Sciatic nerve (tissue), 2 donors: ENCODE data around the gene TMEM196. TPM values are rescaled to one million over a fixed set of nuclear protein-coding genes. Genes with fewer than 3 reads are reported as not detected.
A peak's percentile ranks its signal among the peaks of the same experiment; 100 is the strongest.
"Not testable (repeated sequence)": the region's sequence is repeated elsewhere in the genome, so short reads cannot be mapped to it uniquely, and the experiment has no call there.

Experiments used
- ATAC-seq: fragments of 200-7000 bp; cut with Tn5 transposase; one replicate; pipeline ENCODE4 v1.9.1; 2020; ENCODE audit warnings: mild to moderate bottlenecking, moderate library complexity
- DNase-seq: peaks from one replicate; pipeline ENCODE4 v3.0.0-alpha.2; 2020; ENCODE audit warnings: low spot score
- intact Hi-C: fragments of 100-400 bp; cut with DNase I; formaldehyde crosslinking; loops from one replicate; pipeline ENCODE4 v1.14.2; 2022
- total RNA-seq: library from RNA; stranded (reverse); fragmentation: NEBNext Ultra II Directional; extraction: Animal tissue kit (Norgen Biotek cat#: 25700); gene quantifications from one replicate; pipeline ENCODE4 v1.2.1, GENCODE V29; 2021
- donor health status: DM: no; HTN: no; CAD: no.
- donor health status: DM: no; HTN: no; CAD: no.

TMEM196 gene
- total RNA-seq, 1 donor from 2014 or later, result not detected

GRCh38 chr7:19709249-19709578 lies 64.2 kb downstream of the TMEM196 start:
- DNase-seq, result no peak
- no peak for ATAC-seq
- intact Hi-C loops, result loop anchor here (10.0 kb wide), 1 partner anchor 766 kb away; no protein-coding TSS in a partner anchor

- ATAC-seq (peak; percentile 100), DNase-seq (peak; percentile 95)
- intact Hi-C loops, result loop anchor here (10.0 kb wide), 1 partner anchor 766 kb away; no protein-coding TSS in a partner anchor
Measured at GRCh38 chr7:19708397-19709248, 64.8 kb downstream of the TMEM196 start, which contains the start of gene POLR1F. POLR1F (minus strand) TSS chr7:19709037; CDS start chr7:19709016, 21 bp downstream.

GRCh38 chr7:19707240-19707639 lies 66.2 kb downstream of the TMEM196 start:
- intact Hi-C loops, result loop anchor here (10.0 kb wide), 1 partner anchor 768 kb away; no protein-coding TSS in a partner anchor

GRCh38 chr7:19705663-19706062 lies 67.8 kb downstream of the TMEM196 start:
- ATAC-seq, result no peak
- intact Hi-C loops, result loop anchor here (10.0 kb wide), 1 partner anchor 769 kb away; no protein-coding TSS in a partner anchor
- no peak for DNase-seq

More at GRCh38 chr7:19707240-19707639, 66.2 kb downstream of the TMEM196 start:
- no peak for DNase-seq
- ATAC-seq, result no peak

GRCh38 chr7:19701471-19701870 lies 71.9 kb downstream of the TMEM196 start:
- ATAC-seq (no peak), DNase-seq (no peak)
- intact Hi-C loops, result loop anchor here (10.0 kb wide), 1 partner anchor 773 kb away; no protein-coding TSS in a partner anchor

GRCh38 chr7:19700936-19701335 lies 72.5 kb downstream of the TMEM196 start:
- intact Hi-C loops, result loop anchor here (10.0 kb wide), 1 partner anchor 774 kb away; no protein-coding TSS in a partner anchor
- ATAC-seq, result no peak
- DNase-seq, result no peak

DNA sequence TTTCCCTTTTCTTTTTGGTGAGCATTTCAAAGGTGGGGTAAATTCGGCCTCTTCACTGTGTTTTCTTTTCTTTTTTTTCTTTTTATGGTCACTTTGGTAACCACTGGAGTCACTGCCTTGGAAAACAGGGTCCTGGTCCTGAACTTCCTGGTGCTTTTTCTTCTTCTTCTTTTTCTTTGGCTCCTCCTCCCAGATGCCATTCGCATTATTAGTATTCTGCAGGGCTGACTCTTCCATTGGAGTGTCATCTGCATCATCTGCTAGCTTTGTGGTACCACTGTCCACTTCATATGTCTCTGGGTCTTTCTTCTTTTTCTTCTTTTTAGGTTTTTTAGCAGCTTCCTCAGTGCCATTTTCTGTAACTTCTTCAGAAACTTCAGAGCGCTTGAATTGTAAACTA lies 75.1 kb downstream of the TMEM196 start:
- intact Hi-C loops, result loop anchor here (10.0 kb wide), 1 partner anchor 1114 kb away; no protein-coding TSS in a partner anchor
- DNase-seq (no peak), ATAC-seq (no peak)

- no peak for ATAC-seq
- no peak for DNase-seq
- intact Hi-C loops, result loop anchor here (10.0 kb wide), 1 partner anchor 1112 kb away; no protein-coding TSS in a partner anchor
Measured at GRCh38 chr7:19696926-19697325, 76.5 kb downstream of the TMEM196 start.

GRCh38 chr7:19692111-19692828 lies 81.1 kb downstream of the TMEM196 start:
- intact Hi-C loops, result loop anchor here (10.0 kb wide), 1 partner anchor 1107 kb away; no protein-coding TSS in a partner anchor
- ATAC-seq, result no peak

DNA sequence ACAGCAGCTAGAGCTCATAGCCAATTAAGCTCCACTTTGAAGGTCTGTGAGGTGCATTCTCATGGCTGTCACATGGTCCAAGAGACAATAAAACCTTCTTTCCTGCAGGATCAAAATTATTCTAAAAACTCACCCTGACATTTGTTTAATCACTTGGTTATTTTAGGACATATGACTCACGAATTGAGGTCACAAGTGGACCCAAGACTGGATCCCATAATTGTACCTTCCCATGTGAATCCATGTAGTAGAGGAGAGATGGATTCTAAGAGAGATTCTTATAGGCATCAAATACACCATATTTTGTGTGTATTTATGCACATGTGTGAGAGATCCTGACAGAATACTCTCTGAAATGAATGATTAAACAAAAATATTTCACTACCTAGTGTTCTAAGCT lies 82.7 kb downstream of the TMEM196 start:
- DNase-seq (no peak), ATAC-seq (no peak)
- intact Hi-C loops, result loop anchor here (10.0 kb wide), 1 partner anchor 1106 kb away; no protein-coding TSS in a partner anchor

More at GRCh38 chr7:19692111-19692828, 81.1 kb downstream of the TMEM196 start:
- no peak for DNase-seq

DNA sequence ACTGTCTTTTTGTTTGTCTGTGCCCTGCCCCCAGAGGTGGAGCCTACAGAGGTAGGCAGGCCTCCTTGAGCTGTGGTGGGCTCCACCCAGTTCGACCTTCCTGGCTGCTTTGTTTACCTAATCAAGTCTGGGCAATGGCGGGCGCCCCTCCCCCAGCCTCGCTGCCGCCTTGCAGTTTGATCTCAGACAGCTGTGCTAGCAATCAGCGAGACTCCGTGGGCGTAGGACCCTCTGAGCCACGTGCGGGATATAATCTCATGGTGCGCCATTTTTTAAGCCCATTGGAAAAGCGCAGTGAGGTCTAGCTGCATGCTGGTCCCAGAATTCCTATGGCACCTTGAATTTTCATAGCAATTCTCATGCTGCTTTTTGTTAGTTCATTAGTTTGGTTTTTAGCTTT lies 84.3 kb downstream of the TMEM196 start:
- intact Hi-C loops, DNase-seq, ATAC-seq: not testable (repeated sequence)

GRCh38 chr7:19681596-19681995 lies 91.8 kb downstream of the TMEM196 start:
- intact Hi-C loops, result no loop called here
- ATAC-seq (no peak), DNase-seq (no peak)

- ATAC-seq (no peak), DNase-seq (no peak)
- intact Hi-C loops, result no loop called here
Measured at GRCh38 chr7:19677180-19677579, 96.2 kb downstream of the TMEM196 start.

- DNase-seq, result no peak
Measured at GRCh38 chr7:19675816-19676215, 97.6 kb downstream of the TMEM196 start.

DNA sequence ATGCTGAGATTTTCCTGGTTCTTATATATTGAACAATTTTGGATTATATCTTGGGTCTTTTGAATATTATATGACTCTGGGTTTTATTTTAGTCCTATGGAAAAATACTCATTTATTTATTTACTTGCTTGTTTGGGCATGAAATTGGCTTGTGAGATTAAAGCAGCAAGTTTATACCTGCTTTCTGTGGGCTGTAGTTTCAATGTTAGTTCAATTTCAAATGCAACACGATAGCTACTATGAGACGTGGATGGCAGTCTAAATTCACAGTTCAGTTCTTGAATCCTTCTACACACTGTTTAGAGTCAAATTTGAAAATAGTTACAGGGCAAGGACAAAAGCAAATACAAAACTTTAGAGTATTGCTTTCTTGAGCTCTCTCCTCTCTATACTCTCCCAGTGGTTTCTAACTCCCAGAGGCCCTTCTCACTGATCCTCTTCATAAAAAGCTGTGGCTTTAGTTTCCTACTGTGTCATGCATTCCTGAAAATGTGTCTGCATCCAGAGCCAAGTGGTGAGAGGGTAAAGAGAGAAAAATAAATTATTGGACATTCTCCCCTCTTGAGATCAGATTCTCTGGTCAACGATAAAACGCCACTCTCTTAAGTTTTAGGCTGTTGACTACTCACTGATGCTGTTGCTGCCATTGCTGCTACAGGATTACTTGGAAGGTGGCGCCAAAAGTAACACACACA lies 99.0 kb downstream of the TMEM196 start:
- intact Hi-C loops, result no loop called here
- DNase-seq, result no peak

More at GRCh38 chr7:19675816-19676215, 97.6 kb downstream of the TMEM196 start:
- ATAC-seq, result no peak
- intact Hi-C loops, result no loop called here

GRCh38 chr7:19670806-19671205 lies 102.6 kb downstream of the TMEM196 start:
- intact Hi-C loops, result no loop called here
- ATAC-seq, result no peak
- DNase-seq, result no peak

More for the DNA sequence above, 99.0 kb downstream of the TMEM196 start:
- no peak for ATAC-seq
